Measurements from ENCODE around the gene RPTOR. TPM values are rescaled to one million over a fixed set of nuclear protein-coding genes. Genes with fewer than 3 reads are reported as not detected.

The RPTOR gene
- total RNA-seq, 1 experiment from 2014 or later, result 25.1 TPM

- Histone ChIP-seq H2BK120ac (ENCODE audit: low read depth, low read length, poor library complexity, severe bottlenecking) (no peak overlapping the region), H2BK20ac (ENCODE audit: low read depth, low read length, poor library complexity, severe bottlenecking) (no peak overlapping the region), H3K4ac (ENCODE audit: low read depth, low read length) (no peak overlapping the region), H3K79me2 (ENCODE audit: insufficient read depth, low read length) (no peaks in the 10 kb centered on the region), H3K14ac (ENCODE audit: insufficient read depth, low read length) (no peak overlapping the region), H4K91ac (ENCODE audit: insufficient read length, low read depth, low read length) (no peak overlapping the region), H2BK12ac (ENCODE audit: insufficient read length, low read depth, low read length) (no peak overlapping the region), H3K56ac (ENCODE audit: insufficient read length, low read depth, low read length) (no peak overlapping the region), H2AFZ (ENCODE audit: low read length) (no peak overlapping the region), H3K4me1 (ENCODE audit: insufficient read depth, low read length) (peaks cover 5% of the 10 kb centered on the region; the same call in 1 of the 2 replicates), H3K27ac (ENCODE audit: insufficient read length, low read depth, low read length) (no peak overlapping the region), H3K18ac (ENCODE audit: insufficient read length, low read depth, low read length) (no peak overlapping the region), H2BK5ac (ENCODE audit: insufficient read length, low read length) (no peak overlapping the region), H4K5ac (ENCODE audit: insufficient read length, low read depth, low read length) (no peak overlapping the region), H3K9me3 (ENCODE audit: control insufficient read depth, low read depth, low read length) (no peaks in the 10 kb centered on the region), H3K9ac (ENCODE audit: extremely low read depth, insufficient read length, low read length) (no peak overlapping the region), H2AK5ac (ENCODE audit: insufficient read length, low read length) (no peak overlapping the region), H3T11ph (ENCODE audit: low read length) (no peak overlapping the region), H2BK15ac (ENCODE audit: low read depth, low read length) (no peak overlapping the region), H4K8ac (replicated peaks; ENCODE audit: insufficient read length, low read depth, low read length) (no peak overlapping the region), H4K20me1 (ENCODE audit: control insufficient read depth, insufficient read depth, insufficient read length) (no peaks in the 10 kb centered on the region), H3K4me2 (ENCODE audit: insufficient read depth, insufficient read length, low read length) (no peak overlapping the region), H3K27me3 (ENCODE audit: insufficient read depth, low read length) (no peaks in the 10 kb centered on the region), H3K79me1 (ENCODE audit: insufficient read depth, low read depth, low read length, poor library complexity, severe bottlenecking) (no peaks in the 10 kb centered on the region), H3K23me2 (ENCODE audit: insufficient read length, low read depth, low read length, poor library complexity, severe bottlenecking) (no peaks in the 10 kb centered on the region), H3K23ac (ENCODE audit: insufficient read length, low read depth, low read length) (no peak overlapping the region)
- H3K36me3 Mint-ChIP-seq (ENCODE audit: insufficient read depth in 1 of 3, low read depth in 3 of 3), result peaks cover 10 to 32% (median 15%) of the 10 kb centered on the region in 3 experiments
- no peak for DNase-seq
- H3K4me1 Mint-ChIP-seq, result peaks cover 43 to 49% of the 10 kb centered on the region in 2 experiments
- WGBS (ENCODE audit: extremely low coverage, insufficient read length, low lambda C conversion rate), result no CpG with 5 or more reads among the region's 11 CpGs
- peaks cover 0 to 9% of the 10 kb centered on the region in 2 experiments; a peak in 2 of 5 replicates for H3K9me3 Mint-ChIP-seq
- no peak overlapping the region for H3K4me3 Mint-ChIP-seq
- no peak overlapping the region; a peak in 1 of 7 replicates for H3K27ac Mint-ChIP-seq
- TF ChIP-seq CTCF (conservative IDR thresholded peaks at IDR 0.05), result no peak
- no peaks in the 10 kb centered on the region; the same call in 1 of the 2 replicates for H3K27me3 Mint-ChIP-seq (ENCODE audit: low read depth)
Measured at GRCh38 chr17:80861418-80861815, 316.8 kb downstream of the RPTOR start.

Data from H9 (cell line).